HEK293 (cell line): ENCODE measurements around the gene ATP6V1F.

Experiments used
- CTCF ChIP-seq: fragments of 450-650 bp; formaldehyde crosslinking; IDR thresholded peaks from 2 replicates; pipeline ENCODE4 v1.5.1; 2016; ENCODE audit warnings: missing biosample characterization, missing genetic modification characterization
- ZFP3 ChIP-seq: fragments of 450-650 bp; formaldehyde crosslinking; IDR thresholded peaks from 2 replicates; pipeline ENCODE4 v1.5.1; 2016; ENCODE audit warnings: low read depth, missing biosample characterization, missing genetic modification characterization
- ZNF24 ChIP-seq: fragments of 450-650 bp; formaldehyde crosslinking; IDR thresholded peaks from 2 replicates; pipeline ENCODE4 v1.5.1; 2016; ENCODE audit warnings: missing biosample characterization, missing genetic modification characterization

GRCh38 chr7:128845475-128845874, 17.2 kb upstream of the ATP6V1F start:
- TF ChIP-seq ZNF24 (tag by site-specific recombination) = no peak
- TF ChIP-seq CTCF (tag by site-specific recombination) = no peak
- TF ChIP-seq ZFP3 (tag by site-specific recombination) = no peak
